ENCODE data around the gene TBC1D2. TPM values are rescaled to one million over a fixed set of nuclear protein-coding genes. Genes with fewer than 3 reads are reported as not detected.
A peak's percentile ranks its signal among the peaks of the same experiment; 100 is the strongest.

The TBC1D2 gene
- total and polyA plus RNA-seq, 2 donors (not counting 3 experiments of a cell fraction or from before 2014, with no cell fraction given) = 3.4 to 4.5 TPM

DNA sequence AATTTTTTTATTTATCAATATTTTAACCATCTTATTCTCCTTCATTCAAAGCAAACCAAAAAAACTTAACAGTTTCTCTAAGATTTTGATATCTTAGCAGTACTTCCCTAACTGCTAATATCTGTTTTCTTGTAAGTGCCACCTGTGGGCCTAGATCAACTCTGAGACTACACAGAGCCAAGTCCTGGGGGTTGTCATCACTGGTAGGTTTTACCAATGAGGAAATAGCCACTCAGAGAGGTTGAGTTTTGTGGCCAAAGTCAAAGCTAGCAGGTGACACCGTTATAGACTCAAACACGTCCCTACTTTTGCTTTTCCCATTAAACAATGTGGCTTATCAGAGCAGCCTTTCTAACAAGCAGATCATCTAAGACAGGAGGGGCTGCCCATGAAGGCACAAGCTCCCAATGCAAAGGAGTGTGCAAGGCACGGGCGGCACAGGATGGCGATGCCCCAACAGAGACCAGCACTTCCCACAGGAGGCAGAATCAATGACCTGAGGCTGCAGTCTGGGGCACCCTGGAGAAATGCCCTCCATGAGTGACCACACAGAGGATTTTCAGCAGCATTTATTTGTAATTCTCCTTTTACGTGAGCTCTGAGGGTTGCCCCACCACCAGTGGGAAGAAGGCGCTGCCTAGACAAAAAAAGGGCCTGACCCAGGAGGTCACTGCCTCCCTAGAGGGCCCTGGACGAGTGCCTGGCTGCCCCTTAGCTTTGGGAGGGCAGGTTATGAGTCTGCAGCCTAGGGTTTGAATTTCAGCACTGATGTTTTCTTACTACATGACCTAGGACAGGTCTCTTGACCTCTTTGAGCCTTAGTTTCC is 7.4 kb downstream of the TBC1D2 start:
- Histone ChIP-seq H3K9me3 (replicated peaks; ENCODE audit: control insufficient read depth, insufficient read depth, low read length) (no peaks in the 10 kb centered on the region), H3K9ac (replicated peaks; ENCODE audit: extremely low read depth, insufficient read depth, low read length) (peak overlapping the region; percentile 37), H3K4me1 (ENCODE audit: control insufficient read depth, extremely low read depth, insufficient read depth, low read length) (peaks cover 21% of the 10 kb centered on the region), H3K27me3 (ENCODE audit: control insufficient read depth in 2 of 2, insufficient read depth in 2 of 2, low read length in 2 of 2) (no peaks in the 10 kb centered on the region), H4K20me1 (replicated peaks; ENCODE audit: control insufficient read depth, extremely low read depth, insufficient read depth, low read length) (no peaks in the 10 kb centered on the region), H3K9me1 (replicated peaks; ENCODE audit: control insufficient read depth, extremely low read depth, insufficient read depth, low read length) (no peaks in the 10 kb centered on the region), H3K36me3 (ENCODE audit: control insufficient read depth in 2 of 2, extremely low read depth in 1 of 2, insufficient read depth in 2 of 2, low read length in 2 of 2) (no peaks in the 10 kb centered on the region), H3K4me2 (ENCODE audit: insufficient read depth, low read length) (peak overlapping the region; percentile 38), H3K4me3 (replicated peaks in 1 of 3; ENCODE audit: insufficient read depth in 1 of 3, low read depth in 1 of 3, low read length in 3 of 3) (no peak overlapping the region), H2AFZ (ENCODE audit: low read depth, low read length) (peak overlapping the region; percentile 99), H3K79me2 (ENCODE audit: control insufficient read depth, insufficient read depth, low read length) (peaks cover 6% of the 10 kb centered on the region), H3K27ac (ENCODE audit: insufficient read depth, low read depth, low read length) (peak overlapping the region; percentile 60)
- no peak for TF ChIP-seq GATA2 (IDR thresholded peaks at IDR 0.05; ENCODE audit: insufficient read depth, insufficient read length, low read depth, low read length)
- TF ChIP-seq JUN (IDR thresholded peaks at IDR 0.05; ENCODE audit: borderline replicate concordance, insufficient read depth, insufficient read length, low read depth) = no peak
- no peak for TF ChIP-seq EZH2 (IDR thresholded peaks at IDR 0.05; ENCODE audit: borderline replicate concordance, low read depth, low read length, severe bottlenecking)
- TF ChIP-seq CTCF (IDR thresholded peaks at IDR 0.05; ENCODE audit: extremely low read depth in 1 of 2, insufficient read depth in 1 of 2, low read depth in 1 of 2, low read length in 2 of 2) = no peak
- no peak for TF ChIP-seq MAX (IDR thresholded peaks at IDR 0.05; ENCODE audit: insufficient read depth, insufficient read length)
- no peak for TF ChIP-seq POLR2AphosphoS5 (IDR thresholded peaks at IDR 0.05; ENCODE audit: insufficient read depth, low read depth, low read length)
- no peak for TF ChIP-seq FOS (IDR thresholded peaks at IDR 0.05; ENCODE audit: borderline replicate concordance, insufficient read depth, low read length)
- no peak for TF ChIP-seq POLR2A (IDR thresholded peaks at IDR 0.05; ENCODE audit: low read depth, low read length)
- dilution Hi-C loops (cut with MboI; ENCODE audit: extremely low pct_ligation_motif_present, low sequenced_read_pairs) = no loop called here
- intact Hi-C loops (cut with micrococcal nuclease) = no loop called here
- ChIA-PET CTCF (interaction anchor here (1.4 kb wide), 1 partner anchor 528 kb away, joined by 4 read pairs; no protein-coding TSS in a partner anchor), POLR2A (no interaction called here)
- DNase-seq (ENCODE audit: low read depth, low spot score) (no peak), FAIRE-seq (peak; percentile 60)
- BruUV-seq (replicated peaks) = no TSS peak

All from endothelial cell of umbilical vein (primary cell).